Astrocyte (in vitro differentiated cells and primary cell): ENCODE results near the gene COL12A1. TPM values are rescaled to one million over a fixed set of nuclear protein-coding genes. Genes with fewer than 3 reads are reported as not detected.
A peak's percentile ranks its signal among the peaks of the same experiment; 100 is the strongest.

Source experiments
- DNase-seq: peaks from one replicate; pipeline ENCODE4 v3.0.0-alpha.2; 2010; ENCODE audit warnings: low read depth
- FAIRE-seq: peaks from 2 replicates; lab custom pipeline; 2011; peaks lifted over from hg19 to GRCh38; lab: Jason Lieb, UNC
- H2AFZ ChIP-seq: 2 replicates; pipeline ENCODE4 v1.6.0; 2012; ENCODE audit warnings: low read depth, low read length, inconsistent platforms
- H3K27ac ChIP-seq: 2 replicates; pipeline ENCODE4 v1.5.1; 2011; ENCODE audit warnings: low read depth, low read length, inconsistent platforms
- H3K27me3 ChIP-seq: 2 replicates; pipeline ENCODE4 v1.6.0; 2011; ENCODE audit warnings: low read length, inconsistent platforms; ENCODE audit not compliant: insufficient read depth
- H3K36me3 ChIP-seq: 2 replicates; pipeline ENCODE4 v1.5.1; 2011; ENCODE audit warnings: low read length, inconsistent platforms; ENCODE audit not compliant: insufficient read depth
- H3K4me1 ChIP-seq: 2 replicates; pipeline ENCODE4 v1.5.1; 2011; ENCODE audit warnings: low read length, inconsistent platforms; ENCODE audit not compliant: insufficient read depth
- H3K4me2 ChIP-seq: 2 replicates; pipeline ENCODE4 v1.6.0; 2012; ENCODE audit warnings: low read length, inconsistent platforms
- H3K4me3 ChIP-seq: 2 replicates; pipeline ENCODE4 v1.5.1; 2011; ENCODE audit warnings: low read depth, mild to moderate bottlenecking, low read length, inconsistent platforms; ENCODE audit not compliant: insufficient read depth
- H3K79me2 ChIP-seq: 2 replicates; pipeline ENCODE4 v1.6.0; 2012; ENCODE audit warnings: mild to moderate bottlenecking, low read length, inconsistent platforms; ENCODE audit not compliant: insufficient read depth
- H3K9ac ChIP-seq: 2 replicates; pipeline ENCODE4 v1.6.0; 2012; ENCODE audit warnings: mild to moderate bottlenecking, low read length, inconsistent platforms
- H3K9me3 ChIP-seq: 2 replicates; pipeline ENCODE4 v1.5.1; 2012; ENCODE audit warnings: low read depth, mild to moderate bottlenecking, low read length, inconsistent platforms; ENCODE audit not compliant: insufficient read depth
- H4K20me1 ChIP-seq: 2 replicates; pipeline ENCODE4 v1.6.0; 2012; ENCODE audit warnings: low read length, inconsistent platforms; ENCODE audit not compliant: insufficient read depth
- H3K27ac Mint-ChIP-seq: one replicate; pipeline ENCODE4 v1.8.0; 2021; ENCODE audit warnings: mild to moderate bottlenecking, mixed read lengths; ENCODE audit not compliant: unreplicated experiment
- H3K27me3 Mint-ChIP-seq: one replicate; pipeline ENCODE4 v1.8.0; 2021; ENCODE audit warnings: low read depth, mixed read lengths; ENCODE audit not compliant: unreplicated experiment
- H3K36me3 Mint-ChIP-seq: one replicate; pipeline ENCODE4 v1.8.0; 2021; ENCODE audit warnings: low read depth, mixed read lengths; ENCODE audit not compliant: unreplicated experiment
- H3K4me1 Mint-ChIP-seq: one replicate; pipeline ENCODE4 v1.8.0; 2021; ENCODE audit warnings: low read depth, mixed read lengths; ENCODE audit not compliant: unreplicated experiment
- H3K4me3 Mint-ChIP-seq: one replicate; pipeline ENCODE4 v1.8.0; 2021; ENCODE audit warnings: mild to moderate bottlenecking, moderate library complexity, mixed read lengths; ENCODE audit not compliant: unreplicated experiment
- H3K9me3 Mint-ChIP-seq: one replicate; pipeline ENCODE4 v1.8.0; 2021; ENCODE audit warnings: mild to moderate bottlenecking, mixed read lengths; ENCODE audit not compliant: unreplicated experiment
- CTCF ChIP-seq: IDR thresholded peaks from 2 replicates; pipeline ENCODE4 v1.5.1; 2011; ENCODE audit warnings: low read depth, mild to moderate bottlenecking, inconsistent platforms, low read length, moderate library complexity; ENCODE audit not compliant: insufficient read depth
- EZH2 ChIP-seq: IDR thresholded peaks from 2 replicates; pipeline ENCODE4 v1.6.1; 2012; ENCODE audit warnings: mild to moderate bottlenecking, low read length, inconsistent platforms; ENCODE audit not compliant: insufficient read depth
- total RNA-seq: library from RNA; stranded (reverse); gene quantifications from 2 replicates; pipeline ENCODE4 v1.2.1, GENCODE V29; 2021

The COL12A1 gene
- total RNA-seq, 1 donor from 2014 or later = 106 TPM

GRCh38 chr6:75166236-75166635 is 39.6 kb downstream of the COL12A1 start:
- Histone ChIP-seq H3K4me3 (no peak overlapping the region), H3K27ac (no peak overlapping the region), H3K4me1 (no peaks in the 10 kb centered on the region), H4K20me1 (no peaks in the 10 kb centered on the region), H3K36me3 (peaks cover 3% of the 10 kb centered on the region), H3K9ac (no peak overlapping the region), H3K4me2 (no peak overlapping the region), H3K9me3 (no peaks in the 10 kb centered on the region), H3K27me3 (no peaks in the 10 kb centered on the region), H2AFZ (no peak overlapping the region), H3K79me2 (peaks cover 3% of the 10 kb centered on the region)
- TF ChIP-seq EZH2 = no peak
- no peak for TF ChIP-seq CTCF
- Mint-ChIP-seq H3K36me3 (peaks cover 17% of the 10 kb centered on the region), H3K9me3 (peaks cover 5% of the 10 kb centered on the region), H3K4me3 (no peak overlapping the region), H3K27me3 (no peaks in the 10 kb centered on the region), H3K27ac (no peak overlapping the region), H3K4me1 (peaks cover 8% of the 10 kb centered on the region)
- FAIRE-seq (no peak), DNase-seq (no peak)

- no peak overlapping the region for H3K4me3 ChIP-seq
- H3K36me3 ChIP-seq = no peaks in the 10 kb centered on the region
- Mint-ChIP-seq H3K4me1 (peaks cover 3% of the 10 kb centered on the region), H3K9me3 (peaks cover 3% of the 10 kb centered on the region), H3K27ac (no peak overlapping the region), H3K36me3 (peaks cover 9% of the 10 kb centered on the region), H3K27me3 (no peaks in the 10 kb centered on the region), H3K4me3 (no peak overlapping the region)
- H4K20me1 ChIP-seq = peaks cover 10% of the 10 kb centered on the region
- no peaks in the 10 kb centered on the region for H3K9me3 ChIP-seq
- no peaks in the 10 kb centered on the region for H3K27me3 ChIP-seq
- H3K4me2 ChIP-seq = no peak overlapping the region
- no peak overlapping the region for H3K9ac ChIP-seq
- DNase-seq = no peak
- no peaks in the 10 kb centered on the region for H3K4me1 ChIP-seq
- H3K27ac ChIP-seq = no peak overlapping the region
- no peak for FAIRE-seq
- no peak for TF ChIP-seq CTCF
- TF ChIP-seq EZH2 = no peak
- H3K79me2 ChIP-seq = peaks cover 4% of the 10 kb centered on the region
- H2AFZ ChIP-seq = no peak overlapping the region
These were observed 47.7 kb downstream of the COL12A1 start for GRCh38 chr6:75158176-75158575.

DNA sequence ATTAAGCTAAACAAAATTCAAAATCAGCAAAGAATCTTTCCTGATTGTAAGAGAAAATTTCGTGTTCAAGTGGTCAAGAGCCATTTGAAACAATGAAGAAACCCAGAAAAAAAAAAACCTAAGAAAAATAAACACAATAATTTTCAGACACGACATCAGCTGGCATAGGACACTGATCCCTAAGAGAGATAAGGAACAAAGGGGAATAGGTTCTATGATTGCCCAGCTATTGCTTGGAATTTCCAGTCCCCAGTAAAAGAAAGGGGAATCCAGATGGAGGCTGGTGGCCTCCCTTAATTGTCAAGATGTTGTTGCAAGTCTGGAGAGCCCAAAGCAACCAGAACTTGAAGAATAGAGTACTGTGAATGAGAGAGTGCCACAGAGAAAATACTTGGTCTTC is 48.5 kb downstream of the COL12A1 start:
- Mint-ChIP-seq H3K9me3 (no peaks in the 10 kb centered on the region), H3K4me3 (no peak overlapping the region), H3K27me3 (no peaks in the 10 kb centered on the region), H3K4me1 (peaks cover 3% of the 10 kb centered on the region), H3K27ac (no peak overlapping the region), H3K36me3 (peaks cover 7% of the 10 kb centered on the region)
- Histone ChIP-seq H3K4me2 (no peak overlapping the region), H3K9me3 (no peaks in the 10 kb centered on the region), H2AFZ (no peak overlapping the region), H3K36me3 (no peaks in the 10 kb centered on the region), H3K9ac (no peak overlapping the region), H3K4me3 (no peak overlapping the region), H3K27me3 (no peaks in the 10 kb centered on the region), H4K20me1 (peaks cover 10% of the 10 kb centered on the region), H3K79me2 (peaks cover 4% of the 10 kb centered on the region), H3K27ac (no peak overlapping the region), H3K4me1 (no peaks in the 10 kb centered on the region)
- TF ChIP-seq EZH2 (no peak), CTCF (no peak)
- no peak for DNase-seq
- peak; percentile 47 for FAIRE-seq
